MCF 10A (cell line): ENCODE data around the gene PLVAP. TPM values are rescaled to one million over a fixed set of nuclear protein-coding genes. Genes with fewer than 3 reads are reported as not detected.

Experiments
- BruUV-seq: library from RNA; stranded (reverse); fragments of 400-500 nt; replicated peaks from 2 replicates; lab custom pipeline; 2021; lab: Mats Ljungman, UMichigan
- CTCF ChIA-PET: fragments of 300-600 bp; sonication (Branson Sonifier 250); formaldehyde crosslinking; extraction: SDS; loops from one replicate; lab custom pipeline; 2021; ENCODE audit warnings: antibody characterized with exemption, inconsistent platforms; lab: Yijun Ruan, JAX
- POLR2A ChIA-PET: fragments of 300-600, 350-650 bp; sonication (Branson Sonifier 250); formaldehyde crosslinking; extraction: SDS; loops from one replicate; lab custom pipeline; 2020; ENCODE audit warnings: antibody characterized with exemption, inconsistent platforms; lab: Yijun Ruan, JAX
- DNase-seq: peaks from one replicate; pipeline ENCODE4 v3.0.0-alpha.2; 2018; ENCODE audit not compliant: unreplicated experiment
- H3K27ac Mint-ChIP-seq: one replicate; pipeline ENCODE4 v1.8.0; 2022; ENCODE audit warnings: mild to moderate bottlenecking, low read depth, mixed read lengths; ENCODE audit not compliant: unreplicated experiment
- H3K27me3 Mint-ChIP-seq: one replicate; pipeline ENCODE4 v1.8.0; 2022; ENCODE audit warnings: mixed read lengths; ENCODE audit not compliant: insufficient read depth, unreplicated experiment
- H3K36me3 Mint-ChIP-seq: one replicate; pipeline ENCODE4 v1.8.0; 2022; ENCODE audit warnings: mild to moderate bottlenecking, moderate library complexity, mixed read lengths; ENCODE audit not compliant: insufficient read depth, unreplicated experiment
- H3K4me1 Mint-ChIP-seq: one replicate; pipeline ENCODE4 v1.8.0; 2022; ENCODE audit warnings: mixed read lengths; ENCODE audit not compliant: insufficient read depth, unreplicated experiment
- H3K4me3 Mint-ChIP-seq: one replicate; pipeline ENCODE4 v1.8.0; 2022; ENCODE audit warnings: mild to moderate bottlenecking, moderate library complexity, mixed read lengths; ENCODE audit not compliant: unreplicated experiment
- H3K9me3 Mint-ChIP-seq: one replicate; pipeline ENCODE4 v1.8.0; 2022; ENCODE audit warnings: mixed read lengths; ENCODE audit not compliant: unreplicated experiment
- CTCF ChIP-seq: fragments of 200-600 bp; IDR thresholded peaks from one replicate; pipeline ENCODE4 v1.8.0; 2022; ENCODE audit warnings: antibody characterized with exemption, mild to moderate bottlenecking; ENCODE audit not compliant: unreplicated experiment
- intact Hi-C: fragments of 100-400 bp; cut with micrococcal nuclease; formaldehyde crosslinking; loops from 2 replicates; pipeline ENCODE4 v1.14.1; 2022
- total RNA-seq: library from RNA; stranded (reverse); gene quantifications from 2 replicates; pipeline ENCODE4 v1.2.3, GENCODE V29; 2022

Gene PLVAP
- total RNA-seq, 1 experiment from 2014 or later = not detected

GRCh38 chr19:17329366-17330261, 47.5 kb downstream of the PLVAP start:
- no peak overlapping the region for H3K4me3 Mint-ChIP-seq
- BruUV-seq = no TSS peak
- H3K27me3 Mint-ChIP-seq = no peaks in the 10 kb centered on the region
- no peak for DNase-seq
- no peak overlapping the region for H3K27ac Mint-ChIP-seq
- no peak for TF ChIP-seq CTCF
- POLR2A ChIA-PET = interaction anchor here (0.6 to 10.1 kb wide), 2 partner anchors 22 to 252 kb away, joined by 3 to 152 read pairs; partner anchors contain the start of genes ABHD8, DDA1 and MRPL34
- no peaks in the 10 kb centered on the region for H3K9me3 Mint-ChIP-seq
- CTCF ChIA-PET = no interaction called here
- intact Hi-C loops = no loop called here
- peaks cover 14% of the 10 kb centered on the region for H3K4me1 Mint-ChIP-seq
- H3K36me3 Mint-ChIP-seq = peaks cover 34% of the 10 kb centered on the region

DNA sequence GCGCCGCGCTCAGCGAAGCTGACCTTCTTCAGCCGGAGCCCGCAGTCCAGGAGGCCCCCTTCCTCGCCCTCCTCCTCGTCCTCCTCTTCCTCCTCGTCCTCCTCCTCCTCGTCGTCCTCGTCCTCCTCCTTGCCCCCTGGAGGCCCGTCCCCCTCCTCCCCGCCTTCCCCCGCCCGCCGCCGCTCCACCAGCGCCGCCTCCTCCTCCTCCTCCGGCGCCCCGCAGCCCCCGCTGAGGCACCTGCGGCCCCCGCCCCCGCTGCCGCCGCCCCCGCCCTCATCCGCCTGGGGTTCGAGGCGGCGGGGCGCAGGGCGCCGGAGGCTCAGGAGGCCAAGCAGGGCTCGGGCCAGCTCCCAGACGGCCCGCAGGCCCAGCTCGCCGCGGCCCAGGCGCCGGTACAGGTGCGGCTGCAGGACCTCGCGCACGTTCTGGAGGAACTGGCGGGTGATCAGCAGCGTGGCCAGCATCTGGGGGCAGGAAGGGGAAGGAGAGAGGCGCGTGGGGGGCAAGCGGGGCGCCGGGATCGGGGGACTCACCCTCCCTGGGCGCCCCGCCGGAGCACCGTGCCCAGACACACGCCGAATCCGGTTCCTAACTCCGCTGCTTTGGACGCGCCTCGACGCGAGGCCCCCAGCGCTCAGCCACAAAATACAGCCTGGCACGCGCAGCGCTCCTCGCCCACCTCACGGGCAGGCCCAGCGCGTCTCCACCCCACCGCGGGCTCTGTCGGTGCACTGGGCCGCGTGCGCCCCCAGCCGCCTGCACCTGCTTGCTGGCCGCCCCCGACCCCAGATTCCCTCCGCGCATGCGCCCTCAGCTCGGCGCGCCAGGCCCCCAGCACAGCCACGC, 48.4 kb downstream of the PLVAP start:
- ChIA-PET CTCF (no interaction called here), POLR2A (no interaction called here)
- intact Hi-C loops = no loop called here
- no peak for DNase-seq
- Mint-ChIP-seq H3K9me3 (no peaks in the 10 kb centered on the region), H3K4me1 (peaks cover 7% of the 10 kb centered on the region), H3K27me3 (no peaks in the 10 kb centered on the region), H3K27ac (no peak overlapping the region), H3K4me3 (no peak overlapping the region), H3K36me3 (peaks cover 35% of the 10 kb centered on the region)
- no peak for TF ChIP-seq CTCF
- no TSS peak for BruUV-seq

DNA sequence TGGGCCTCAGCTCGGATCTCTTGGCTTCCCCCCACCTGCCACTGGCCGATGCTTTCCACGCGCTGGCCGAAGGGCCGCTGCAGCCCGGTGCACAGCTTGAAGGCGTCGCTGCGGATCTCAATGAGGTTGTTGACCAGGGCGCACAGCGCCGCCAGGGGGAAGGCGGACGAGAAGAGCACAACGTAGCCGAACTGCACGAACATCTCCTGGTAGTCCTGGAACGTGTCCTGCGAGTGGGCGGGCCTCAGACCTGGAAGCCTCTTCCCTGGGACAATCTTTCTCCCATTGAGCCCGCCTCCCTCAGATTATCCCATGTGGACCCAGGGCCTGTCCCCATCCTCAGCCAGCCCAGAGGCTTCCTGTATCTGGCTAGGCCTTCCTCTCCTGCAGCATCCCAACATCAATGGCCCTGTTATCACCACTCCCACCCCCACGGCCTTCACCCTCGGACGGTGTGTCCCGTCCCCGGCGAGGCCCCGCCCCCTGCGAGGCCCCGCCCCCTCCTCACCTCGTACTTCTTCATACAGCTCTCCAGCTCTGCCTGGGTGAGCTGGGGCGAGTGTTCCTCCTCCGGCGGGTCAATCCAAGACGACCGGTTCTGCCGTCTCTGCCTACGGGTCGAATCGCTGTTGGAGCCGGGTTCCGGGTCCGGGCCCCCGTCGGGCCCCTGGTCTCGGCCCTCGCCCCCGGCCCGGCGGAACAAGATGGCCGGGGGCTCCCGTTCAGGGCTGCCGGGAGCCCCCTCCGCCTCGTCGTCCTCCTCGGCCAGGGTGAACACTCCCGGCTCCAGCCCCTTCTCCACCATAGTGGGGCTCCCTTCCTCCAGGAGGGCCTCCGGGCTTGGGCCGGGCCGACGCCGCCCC, 49.3 kb downstream of the PLVAP start:
- no peak for DNase-seq
- Mint-ChIP-seq H3K27me3 (no peaks in the 10 kb centered on the region), H3K27ac (no peak overlapping the region), H3K36me3 (peaks cover 40% of the 10 kb centered on the region), H3K4me1 (peaks cover 5% of the 10 kb centered on the region), H3K9me3 (no peaks in the 10 kb centered on the region), H3K4me3 (peak overlapping the region; percentile 21)
- ChIA-PET POLR2A (no interaction called here), CTCF (interaction anchor here (0.6 to 0.7 kb wide), 2 partner anchors 18 to 32 kb away, joined by 3 to 4 read pairs; no protein-coding TSS in a partner anchor)
- BruUV-seq = no TSS peak
- intact Hi-C loops = no loop called here
- no peak for TF ChIP-seq CTCF
